Esophagus squamous epithelium (tissue), 5 donors: ENCODE data around the gene SDK2. TPM values are rescaled to one million over a fixed set of nuclear protein-coding genes. Genes with fewer than 3 reads are reported as not detected.
"Not testable (repeated sequence)": the region's sequence is repeated elsewhere in the genome, so short reads cannot be mapped to it uniquely, and the experiment has no call there.

ENCODE experiments used
- DNase-seq: peaks from one replicate; lab custom pipeline; 2025; lab: John Stamatoyannopoulos, UW
- H3K27ac ChIP-seq, 4 donors: fragments of 200-600 bp; sonication (generic); one replicate each; pipeline ENCODE4 v1.5.1; 2016 to 2019; ENCODE audit warnings: mild to moderate bottlenecking in 1 of 4
- H3K27me3 ChIP-seq, 4 donors: fragments of 200-600 bp; sonication (generic); 1 replicate in 3 of 4; 2 replicates in 1 of 4; pipeline versions ENCODE4 v1.5.1 to v1.6.0; 2017 to 2021; ENCODE audit warnings: antibody characterized with exemption in 1 of 4
- H3K36me3 ChIP-seq, 3 donors: fragments of 200-600 bp; sonication (generic); one replicate each; pipeline ENCODE4 v1.5.1; 2016 to 2019
- H3K4me1 ChIP-seq, 3 donors: fragments of 200-600 bp; sonication (generic); one replicate each; pipeline ENCODE4 v1.5.1; 2017 to 2019
- H3K4me3 ChIP-seq, 4 donors: fragments of 200-600 bp; sonication (generic); 1 replicate in 3 of 4; 2 replicates in 1 of 4; pipeline ENCODE4 v1.5.1; 2016 to 2019; ENCODE audit warnings: mild to moderate bottlenecking in 2 of 4, moderate library complexity in 1 of 4
- H3K9me3 ChIP-seq, 3 donors: fragments of 200-600 bp; sonication (generic); one replicate each; pipeline ENCODE4 v1.5.1; 2016 to 2019
- POLR2A ChIP-seq, 4 donors: fragments of 450-650 bp; IDR thresholded peaks; one replicate each; pipeline ENCODE4 v1.6.1; 2017; ENCODE audit warnings: antibody characterized with exemption in 4 of 4, mild to moderate bottlenecking in 4 of 4, moderate library complexity in 3 of 4
- WGBS, 2 donors: methylation state at CpG; one replicate each; pipeline ENCODE4 v1.1.5; 2018; 5-methylcytosine and 5-hydroxymethylcytosine counted together
- intact Hi-C: fragments of 100-400 bp; cut with DNase I; formaldehyde crosslinking; loops from one replicate; pipeline ENCODE4 v1.15.0; 2022
- total RNA-seq, 4 donors: library from RNA; depleted of rRNA; stranded (reverse); fragments of >200 nt; gene quantifications; one replicate each; pipeline ENCODE4 v1.1.0, GENCODE V29; 2016
- TF ChIP-seq, protein P1 (sequence below), 6 experiments: fragments of 450-650 bp in 4 of 6; fragments of 200-600 bp in 2 of 6; sonication (generic) in 2 of 6; IDR thresholded peaks; one replicate each; pipeline ENCODE4 v1.5.1; 2016 to 2019; ENCODE audit warnings: antibody characterized with exemption in 6 of 6, mild to moderate bottlenecking in 4 of 6, moderate library complexity in 4 of 6
- donor health status: DM: yes; HTN: yes; CAD: no.

SDK2 gene
- total RNA-seq, 4 donors from 2014 or later = 1.7 to 5.5 (median 2.4) TPM

DNA sequence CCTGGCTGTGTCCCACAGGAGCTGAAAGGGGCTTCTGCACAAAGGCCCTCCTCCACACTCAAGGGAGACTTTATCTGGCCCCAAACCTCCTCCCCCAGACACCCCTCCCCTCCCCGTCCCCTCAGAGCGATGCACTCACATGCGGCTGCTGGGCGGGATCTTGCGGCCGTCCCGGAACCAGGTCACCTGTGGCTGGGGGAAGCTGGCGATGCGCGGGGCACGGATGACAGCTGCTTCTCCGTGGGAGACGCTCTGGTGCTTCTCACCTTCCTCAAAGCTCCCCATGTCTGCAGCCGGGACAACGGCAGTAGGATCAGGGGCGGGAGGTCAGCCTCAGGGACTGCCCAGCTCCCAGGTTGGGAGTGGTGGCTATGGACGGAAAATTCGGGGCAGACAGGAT is 188.5 kb downstream of the SDK2 start:
- H3K4me3 ChIP-seq = no peak overlapping the region
- peaks cover 0 to 7% (median 4%) of the 10 kb centered on the region in 3 donors for H3K9me3 ChIP-seq
- intact Hi-C loops = no loop called here
- H3K27me3 ChIP-seq = peaks cover 0 to 11% (median 0%) of the 10 kb centered on the region in 4 donors
- no peaks in the 10 kb centered on the region for H3K36me3 ChIP-seq
- WGBS, 2 donors = 65 to 90% methylated on average over 2 to 4 of the region's 18 CpGs
- H3K4me1 ChIP-seq = peaks cover 0 to 5% (median 0%) of the 10 kb centered on the region in 3 donors
- no peak overlapping the region for H3K27ac ChIP-seq
- DNase-seq = no peak
- TF ChIP-seq, protein P1, sequence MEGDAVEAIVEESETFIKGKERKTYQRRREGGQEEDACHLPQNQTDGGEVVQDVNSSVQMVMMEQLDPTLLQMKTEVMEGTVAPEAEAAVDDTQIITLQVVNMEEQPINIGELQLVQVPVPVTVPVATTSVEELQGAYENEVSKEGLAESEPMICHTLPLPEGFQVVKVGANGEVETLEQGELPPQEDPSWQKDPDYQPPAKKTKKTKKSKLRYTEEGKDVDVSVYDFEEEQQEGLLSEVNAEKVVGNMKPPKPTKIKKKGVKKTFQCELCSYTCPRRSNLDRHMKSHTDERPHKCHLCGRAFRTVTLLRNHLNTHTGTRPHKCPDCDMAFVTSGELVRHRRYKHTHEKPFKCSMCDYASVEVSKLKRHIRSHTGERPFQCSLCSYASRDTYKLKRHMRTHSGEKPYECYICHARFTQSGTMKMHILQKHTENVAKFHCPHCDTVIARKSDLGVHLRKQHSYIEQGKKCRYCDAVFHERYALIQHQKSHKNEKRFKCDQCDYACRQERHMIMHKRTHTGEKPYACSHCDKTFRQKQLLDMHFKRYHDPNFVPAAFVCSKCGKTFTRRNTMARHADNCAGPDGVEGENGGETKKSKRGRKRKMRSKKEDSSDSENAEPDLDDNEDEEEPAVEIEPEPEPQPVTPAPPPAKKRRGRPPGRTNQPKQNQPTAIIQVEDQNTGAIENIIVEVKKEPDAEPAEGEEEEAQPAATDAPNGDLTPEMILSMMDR (IDR thresholded peaks at IDR 0.05) = no peak
- no peak for TF ChIP-seq POLR2A (IDR thresholded peaks at IDR 0.05)

DNA sequence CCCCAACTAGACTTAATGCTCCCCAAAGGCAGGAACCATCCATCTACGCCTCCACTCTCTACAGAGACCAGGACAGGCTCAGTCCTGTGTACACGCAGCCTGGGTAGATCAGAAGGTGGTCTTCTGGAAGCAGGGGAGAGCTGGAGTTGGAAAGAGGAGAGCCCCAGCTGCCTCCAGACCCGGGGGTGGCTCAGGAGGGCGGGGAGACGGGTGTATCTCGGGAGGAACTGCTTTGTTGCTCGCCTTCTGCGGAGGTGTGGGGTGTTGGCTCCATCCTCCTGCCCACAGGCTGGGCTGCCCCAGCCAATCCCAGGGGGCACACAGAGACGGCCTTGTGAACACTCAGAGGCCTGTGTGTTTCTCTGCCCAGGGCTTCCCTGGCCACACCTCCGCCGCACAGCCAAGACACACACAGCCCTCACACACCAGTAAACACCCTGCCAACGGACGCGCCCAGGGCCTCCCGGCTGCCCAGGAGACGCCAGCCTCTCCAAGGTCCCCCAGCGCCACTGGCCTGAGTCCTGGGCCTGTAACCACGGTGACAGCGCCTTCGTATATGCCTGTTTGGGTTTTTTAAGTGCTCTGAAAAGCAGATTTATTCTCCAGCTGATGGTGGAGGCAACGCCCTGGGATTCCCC is 189.1 kb downstream of the SDK2 start:
- H3K27me3 ChIP-seq = peaks cover 0 to 11% (median 0%) of the 10 kb centered on the region in 4 donors
- no peak for DNase-seq
- no peaks in the 10 kb centered on the region for H3K36me3 ChIP-seq
- intact Hi-C loops = no loop called here
- no peak overlapping the region for H3K27ac ChIP-seq
- H3K4me3 ChIP-seq = no peak overlapping the region
- peaks cover 0 to 7% (median 3%) of the 10 kb centered on the region in 3 donors for H3K9me3 ChIP-seq
- WGBS, 2 donors = 45% methylated on average over 11 of the region's 21 CpGs; no CpG with 5 or more reads in 1 of the 2 donors
- TF ChIP-seq POLR2A (IDR thresholded peaks at IDR 0.05) = no peak
- TF ChIP-seq, protein P1 (IDR thresholded peaks at IDR 0.05) = no peak
- peaks cover 0 to 5% (median 0%) of the 10 kb centered on the region in 3 donors for H3K4me1 ChIP-seq

- H3K9me3 ChIP-seq, intact Hi-C loops, H3K4me3 ChIP-seq, H3K27ac ChIP-seq, H3K4me1 ChIP-seq, H3K36me3 ChIP-seq, DNase-seq: not testable (repeated sequence)
- peaks cover 0 to 11% (median 0%) of the 10 kb centered on the region in 4 donors for H3K27me3 ChIP-seq
- WGBS, 2 donors = 100% methylated on average over 2 of the region's 2 CpGs
Measured at GRCh38 chr17:73453494-73453893, 190.8 kb downstream of the SDK2 start.

- Histone ChIP-seq H3K4me3 (no peak overlapping the region), H3K27me3 (peaks cover 0 to 11% (median 0%) of the 10 kb centered on the region in 4 donors), H3K36me3 (no peaks in the 10 kb centered on the region), H3K4me1 (peaks cover 0 to 5% (median 0%) of the 10 kb centered on the region in 3 donors), H3K27ac (no peak overlapping the region), H3K9me3 (peaks cover 0 to 7% (median 0%) of the 10 kb centered on the region in 3 donors)
- intact Hi-C loops = no loop called here
- WGBS, 2 donors = 90 to 100% methylated on average over 1 of the region's 1 CpG
- no peak for DNase-seq
- TF ChIP-seq, protein P1 (IDR thresholded peaks at IDR 0.05) = no peak
- no peak for TF ChIP-seq POLR2A (IDR thresholded peaks at IDR 0.05)
Measured at GRCh38 chr17:73453090-73453489, 191.2 kb downstream of the SDK2 start.

GRCh38 chr17:73452009-73452408 is 192.2 kb downstream of the SDK2 start:
- 88 to 93% methylated on average over 3 of the region's 3 CpGs for WGBS, 2 donors
- H3K4me3 ChIP-seq = no peak overlapping the region
- no peaks in the 10 kb centered on the region for H3K36me3 ChIP-seq
- H3K4me1 ChIP-seq = peaks cover 0 to 5% (median 0%) of the 10 kb centered on the region in 3 donors
- peaks cover 0 to 7% (median 0%) of the 10 kb centered on the region in 3 donors for H3K9me3 ChIP-seq
- TF ChIP-seq, protein P1 (IDR thresholded peaks at IDR 0.05) = no peak
- no peak for TF ChIP-seq POLR2A (IDR thresholded peaks at IDR 0.05)
- intact Hi-C loops = no loop called here
- no peak for DNase-seq
- H3K27me3 ChIP-seq = peaks cover 0 to 11% (median 0%) of the 10 kb centered on the region in 4 donors
- no peak overlapping the region for H3K27ac ChIP-seq
